ENCODE data around the gene DSC2.

DNA sequence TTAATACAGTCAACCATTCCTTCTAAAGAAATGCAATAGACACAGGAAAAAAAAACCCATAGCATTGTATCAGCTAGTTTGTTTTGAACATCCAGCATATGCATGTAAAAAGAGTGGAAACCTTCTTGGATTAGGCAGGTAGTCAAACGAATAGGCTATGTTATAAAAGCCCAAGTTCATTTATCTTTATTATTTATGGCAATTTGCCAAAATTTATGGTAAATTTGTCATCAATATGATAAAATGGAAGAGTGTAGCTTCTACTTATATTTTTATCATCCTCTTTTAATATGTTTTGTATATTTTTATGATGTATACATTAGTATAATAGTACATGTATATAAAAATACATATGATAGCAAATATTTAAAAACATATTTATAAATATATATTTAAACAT is 36.5 kb upstream of the DSC2 start:
- TF ChIP-seq, protein P1, sequence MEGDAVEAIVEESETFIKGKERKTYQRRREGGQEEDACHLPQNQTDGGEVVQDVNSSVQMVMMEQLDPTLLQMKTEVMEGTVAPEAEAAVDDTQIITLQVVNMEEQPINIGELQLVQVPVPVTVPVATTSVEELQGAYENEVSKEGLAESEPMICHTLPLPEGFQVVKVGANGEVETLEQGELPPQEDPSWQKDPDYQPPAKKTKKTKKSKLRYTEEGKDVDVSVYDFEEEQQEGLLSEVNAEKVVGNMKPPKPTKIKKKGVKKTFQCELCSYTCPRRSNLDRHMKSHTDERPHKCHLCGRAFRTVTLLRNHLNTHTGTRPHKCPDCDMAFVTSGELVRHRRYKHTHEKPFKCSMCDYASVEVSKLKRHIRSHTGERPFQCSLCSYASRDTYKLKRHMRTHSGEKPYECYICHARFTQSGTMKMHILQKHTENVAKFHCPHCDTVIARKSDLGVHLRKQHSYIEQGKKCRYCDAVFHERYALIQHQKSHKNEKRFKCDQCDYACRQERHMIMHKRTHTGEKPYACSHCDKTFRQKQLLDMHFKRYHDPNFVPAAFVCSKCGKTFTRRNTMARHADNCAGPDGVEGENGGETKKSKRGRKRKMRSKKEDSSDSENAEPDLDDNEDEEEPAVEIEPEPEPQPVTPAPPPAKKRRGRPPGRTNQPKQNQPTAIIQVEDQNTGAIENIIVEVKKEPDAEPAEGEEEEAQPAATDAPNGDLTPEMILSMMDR (IDR thresholded peaks at IDR 0.05; ENCODE audit: low read length) = no peak
- TF ChIP-seq EZH2 (optimal IDR thresholded peaks at IDR 0.05; ENCODE audit: low read depth, low read length) = no peak
- no peak for TF ChIP-seq EZH2phosphoT487 (IDR thresholded peaks at IDR 0.05; ENCODE audit: low read length)

All from MM.1S (cell line).